ENCODE data around the gene CNTN1. TPM values are rescaled to one million over a fixed set of nuclear protein-coding genes. Genes with fewer than 3 reads are reported as not detected.

Gene CNTN1
- total RNA-seq, 1 experiment from 2014 or later: 6.5 TPM

GRCh38 chr12:40650038-40650704 lies 42.1 kb upstream of the CNTN1 start:
- Histone ChIP-seq H3K79me2 (ENCODE audit: insufficient read depth, low read length) (no peaks in the 10 kb centered on the region), H2BK15ac (ENCODE audit: low read depth, low read length) (no peak overlapping the region), H3K9ac (ENCODE audit: extremely low read depth, insufficient read length, low read length) (no peak overlapping the region), H3K4me1 (ENCODE audit: insufficient read depth, low read length) (peaks cover 2% of the 10 kb centered on the region; the same call in 1 of the 2 replicates), H3T11ph (ENCODE audit: low read length) (no peak overlapping the region), H4K8ac (replicated peaks; ENCODE audit: insufficient read length, low read depth, low read length) (no peak overlapping the region), H2AFZ (ENCODE audit: low read length) (no peak overlapping the region), H2BK120ac (ENCODE audit: low read depth, low read length, poor library complexity, severe bottlenecking) (no peak overlapping the region), H3K4ac (ENCODE audit: low read depth, low read length) (no peak overlapping the region), H3K56ac (ENCODE audit: insufficient read length, low read depth, low read length) (no peak overlapping the region), H2BK12ac (ENCODE audit: insufficient read length, low read depth, low read length) (no peak overlapping the region), H3K9me3 (ENCODE audit: control insufficient read depth, low read depth, low read length) (no peaks in the 10 kb centered on the region), H3K27ac (ENCODE audit: insufficient read length, low read depth, low read length) (no peak overlapping the region), H3K23ac (ENCODE audit: insufficient read length, low read depth, low read length) (no peak overlapping the region), H3K23me2 (ENCODE audit: insufficient read length, low read depth, low read length, poor library complexity, severe bottlenecking) (no peaks in the 10 kb centered on the region), H2BK20ac (ENCODE audit: low read depth, low read length, poor library complexity, severe bottlenecking) (no peak overlapping the region), H3K18ac (ENCODE audit: insufficient read length, low read depth, low read length) (no peak overlapping the region), H3K27me3 (ENCODE audit: insufficient read depth, low read length) (no peaks in the 10 kb centered on the region), H2BK5ac (ENCODE audit: insufficient read length, low read length) (no peak overlapping the region), H3K4me2 (ENCODE audit: insufficient read depth, insufficient read length, low read length) (no peak overlapping the region), H4K5ac (ENCODE audit: insufficient read length, low read depth, low read length) (no peak overlapping the region), H4K20me1 (ENCODE audit: control insufficient read depth, insufficient read depth, insufficient read length) (no peaks in the 10 kb centered on the region), H4K91ac (ENCODE audit: insufficient read length, low read depth, low read length) (no peak overlapping the region), H2AK5ac (ENCODE audit: insufficient read length, low read length) (no peak overlapping the region), H3K79me1 (ENCODE audit: insufficient read depth, low read depth, low read length, poor library complexity, severe bottlenecking) (no peaks in the 10 kb centered on the region), H3K14ac (ENCODE audit: insufficient read depth, low read length) (no peak overlapping the region)
- Mint-ChIP-seq H3K9me3 (no peaks in the 10 kb centered on the region), H3K4me1 (peaks cover 30 to 32% of the 10 kb centered on the region in 2 experiments), H3K4me3 (no peak overlapping the region), H3K36me3 (ENCODE audit: insufficient read depth in 1 of 3, low read depth in 3 of 3) (no peaks in the 10 kb centered on the region), H3K27ac (peak overlapping the region in 1 of 3 experiments; percentile 24; a peak in 2 of 7 replicates), H3K27me3 (ENCODE audit: low read depth) (no peaks in the 10 kb centered on the region)
- TF ChIP-seq CTCF (conservative IDR thresholded peaks at IDR 0.05): no peak
- DNase-seq: peak; percentile 76
- no CpG with 5 or more reads among the region's 1 CpG for WGBS (ENCODE audit: extremely low coverage, insufficient read length, low lambda C conversion rate)

All from H9 (cell line).